Adipocyte (in vitro differentiated cells): ENCODE measurements around the gene METTL1.
A peak's percentile ranks its signal among the peaks of the same experiment; 100 is the strongest.

ENCODE experiments used
- DNase-seq: peaks from one replicate; pipeline ENCODE4 v3.0.0-alpha.2; 2015; ENCODE audit warnings: low read depth
- H3K27me3 ChIP-seq: replicated peaks from 2 replicates; pipeline ENCODE4 v1.7.0; 2013; ENCODE audit warnings: mild to moderate bottlenecking, low read length, moderate library complexity; ENCODE audit not compliant: control insufficient read depth, insufficient read depth
- H3K36me3 ChIP-seq: 2 replicates; pipeline ENCODE4 v1.7.0; 2013; ENCODE audit warnings: low read length, mild to moderate bottlenecking, moderate library complexity; ENCODE audit not compliant: control insufficient read depth, insufficient read depth, severe bottlenecking
- H3K4me1 ChIP-seq: 2 replicates; pipeline ENCODE4 v1.7.0; 2013; ENCODE audit warnings: mild to moderate bottlenecking, low read length, moderate library complexity; ENCODE audit not compliant: control insufficient read depth, insufficient read depth
- H3K4me3 ChIP-seq: 2 replicates; pipeline ENCODE4 v1.7.0; 2013; ENCODE audit warnings: mild to moderate bottlenecking, low read length, moderate library complexity
- H3K9ac ChIP-seq: 2 replicates; pipeline ENCODE4 v1.7.0; 2013; ENCODE audit warnings: mild to moderate bottlenecking, low read length, moderate library complexity
- H3K9me3 ChIP-seq: 2 replicates; pipeline ENCODE4 v1.7.0; 2013; ENCODE audit warnings: mild to moderate bottlenecking, low read length, moderate library complexity; ENCODE audit not compliant: control insufficient read depth

The METTL1 gene

DNA sequence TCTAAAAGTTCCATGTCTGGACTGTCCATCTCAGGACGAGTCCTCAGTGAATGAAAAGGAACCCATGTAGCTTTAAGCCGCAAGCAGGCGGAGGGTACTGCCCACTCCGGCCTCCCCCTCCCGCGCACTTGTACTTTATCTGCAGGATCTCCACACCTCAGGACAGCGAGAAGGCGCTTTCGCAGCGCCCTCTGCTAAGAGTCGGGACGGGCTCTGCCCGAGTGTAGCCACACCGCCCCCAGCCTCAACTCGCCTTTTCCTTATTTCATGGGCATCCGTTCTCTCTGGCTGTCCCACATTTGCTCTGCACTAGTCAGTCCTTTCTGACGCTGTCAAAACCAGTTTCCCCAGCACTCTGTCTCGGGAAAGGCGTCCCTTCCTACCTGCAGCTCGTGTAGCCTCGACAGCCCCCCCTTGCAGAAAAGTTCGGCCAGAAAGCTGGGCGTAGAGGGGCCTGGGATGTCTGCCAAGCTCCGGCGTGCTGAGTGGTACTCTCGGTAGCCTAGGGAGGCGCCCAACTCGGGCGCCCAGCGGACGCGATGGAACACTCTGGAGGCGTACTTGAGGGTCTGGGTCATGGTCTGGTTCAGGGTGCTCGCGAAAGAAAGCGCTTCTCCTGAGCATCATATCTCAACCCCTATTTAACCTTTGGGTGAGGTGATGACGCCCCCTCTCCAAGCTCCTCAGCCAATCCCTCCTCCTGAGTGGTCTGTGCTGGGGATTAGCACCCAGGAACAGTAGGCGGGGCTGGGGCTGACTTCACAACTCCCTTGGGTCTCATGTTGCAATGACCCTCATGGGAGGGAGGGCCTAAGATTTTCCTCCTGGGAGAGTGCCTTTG lies 5.2 kb downstream of the METTL1 start, which contains the start of gene CYP27B1:
CYP27B1 (minus strand) TSS at position 615 of the 841 bp plus-strand sequence; CDS start at position 578, 37 bp downstream.
- Histone ChIP-seq H3K4me1 (peaks cover 39% of the 10 kb centered on the region), H3K9me3 (no peaks in the 10 kb centered on the region), H3K27me3 (peaks cover 42% of the 10 kb centered on the region), H3K9ac (no peak within 1 kb of the TSS), H3K36me3 (peaks cover 27% of the 10 kb centered on the region), H3K4me3 (peak within 1 kb of the TSS; percentile 38)
- peak; percentile 39 for DNase-seq

DNA sequence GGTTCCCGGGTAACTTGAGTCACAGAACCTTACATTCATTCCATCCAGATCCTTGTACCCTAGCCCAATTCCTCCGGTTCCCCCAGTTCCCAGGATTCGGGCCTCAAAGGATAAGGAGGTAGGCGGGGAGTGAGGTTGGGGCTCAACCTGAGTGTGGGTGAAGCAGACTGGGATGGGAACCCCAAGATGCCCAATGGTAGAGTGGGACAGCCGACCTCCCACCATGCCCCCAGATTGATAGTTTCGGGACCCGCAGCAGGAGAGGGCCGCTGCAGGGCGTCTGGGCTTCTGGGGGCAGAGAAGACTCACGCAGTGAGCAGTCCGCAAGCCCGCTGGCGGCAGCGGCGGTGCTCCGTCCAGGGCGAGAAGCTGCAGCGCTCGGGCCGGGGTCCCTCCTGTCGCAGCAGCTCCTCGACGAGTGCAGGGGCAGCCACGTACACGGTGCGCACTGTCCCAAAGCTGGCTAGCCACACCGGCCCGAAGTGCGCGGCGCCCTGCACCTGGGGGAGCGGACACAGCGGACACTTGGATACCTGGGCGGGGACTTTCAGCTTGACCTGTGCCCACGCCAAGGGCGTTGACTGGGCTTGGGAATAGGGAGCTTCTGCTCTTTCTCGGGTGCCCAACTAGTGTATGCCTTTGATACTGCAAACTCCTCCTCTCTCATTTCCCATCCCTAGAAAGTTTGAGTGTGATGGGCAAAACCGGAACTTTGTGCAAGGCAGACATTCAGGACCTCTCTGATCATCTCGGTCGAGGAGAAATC lies 6.0 kb downstream of the METTL1 start:
- Histone ChIP-seq H3K27me3 (peaks cover 43% of the 10 kb centered on the region), H3K9me3 (no peaks in the 10 kb centered on the region), H3K4me1 (peaks cover 32% of the 10 kb centered on the region), H3K36me3 (peaks cover 26% of the 10 kb centered on the region), H3K4me3 (peak overlapping the region; percentile 38), H3K9ac (no peak overlapping the region)
- no peak for DNase-seq

DNA sequence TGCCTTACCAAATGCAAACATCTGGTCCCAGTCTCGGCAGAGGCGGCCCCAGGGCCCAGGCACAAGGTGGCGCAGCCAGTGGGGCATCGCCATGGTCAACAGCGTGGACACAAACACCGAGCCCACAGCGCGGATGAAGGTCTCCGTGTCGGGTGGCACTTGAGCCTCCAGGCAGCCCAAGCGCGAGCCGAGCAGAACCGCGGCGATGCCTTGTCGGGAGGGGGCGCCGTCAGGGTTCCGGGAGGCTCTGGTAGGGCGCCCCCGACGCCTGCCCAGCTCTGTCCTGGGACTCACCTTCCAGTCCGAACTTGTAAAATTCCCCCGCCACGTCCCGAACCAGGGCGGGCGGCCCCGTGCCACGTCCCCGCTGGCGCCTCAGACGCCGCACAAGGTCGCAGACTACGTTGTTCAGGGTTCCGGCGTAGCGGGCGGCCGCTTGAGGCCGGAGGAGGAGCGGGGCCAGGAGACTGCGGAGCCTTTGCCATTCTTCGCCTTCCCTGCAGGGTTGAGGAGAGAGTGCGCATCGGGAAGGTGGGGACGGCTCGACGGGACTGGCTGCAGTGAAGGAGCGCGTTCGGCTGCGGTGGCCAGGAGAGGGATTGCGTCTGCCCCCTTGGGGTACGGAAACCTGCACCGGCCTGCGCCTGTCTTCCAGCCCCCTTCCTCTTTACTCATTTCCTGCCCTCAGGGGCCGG lies 6.8 kb downstream of the METTL1 start:
- peak; percentile 55 for DNase-seq
- Histone ChIP-seq H3K27me3 (peaks cover 44% of the 10 kb centered on the region), H3K36me3 (peaks cover 21% of the 10 kb centered on the region)

DNA sequence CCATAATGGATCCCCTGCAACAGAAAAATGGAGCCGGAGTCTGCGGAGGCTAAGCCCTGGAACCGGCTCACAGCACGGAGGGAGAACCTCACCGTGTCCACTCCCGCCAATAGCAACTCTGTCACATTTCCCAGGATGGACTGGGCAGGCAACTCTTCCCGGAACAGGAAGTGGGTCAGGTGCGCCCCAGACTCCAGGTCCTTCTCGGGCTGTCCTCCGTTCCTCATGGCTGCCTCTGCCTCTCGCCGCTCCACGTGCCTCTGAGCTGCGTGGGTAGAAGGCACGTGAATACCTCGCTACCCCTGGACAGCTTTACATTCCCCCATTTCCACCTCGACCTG lies 7.3 kb downstream of the METTL1 start:
- peaks cover 44% of the 10 kb centered on the region for H3K27me3 ChIP-seq
- H3K4me3 ChIP-seq: peak overlapping the region; percentile 61
- no peak for DNase-seq
- peaks cover 16% of the 10 kb centered on the region for H3K36me3 ChIP-seq
- H3K9ac ChIP-seq: no peak overlapping the region
- H3K9me3 ChIP-seq: no peaks in the 10 kb centered on the region
- H3K4me1 ChIP-seq: peaks cover 29% of the 10 kb centered on the region

More for the DNA sequence above, 6.8 kb downstream of the METTL1 start:
- Histone ChIP-seq H3K9me3 (no peaks in the 10 kb centered on the region), H3K9ac (no peak overlapping the region), H3K4me3 (peak overlapping the region; percentile 61), H3K4me1 (peaks cover 29% of the 10 kb centered on the region)

- Histone ChIP-seq H3K4me1 (peaks cover 29% of the 10 kb centered on the region), H3K9me3 (no peaks in the 10 kb centered on the region), H3K4me3 (no peak overlapping the region), H3K9ac (no peak overlapping the region), H3K36me3 (peaks cover 10% of the 10 kb centered on the region), H3K27me3 (peaks cover 44% of the 10 kb centered on the region)
- no peak for DNase-seq
These were observed 7.8 kb downstream of the METTL1 start for GRCh38 chr12:57763881-57764661.

GRCh38 chr12:57762463-57762862 lies 9.4 kb downstream of the METTL1 start:
- no peaks in the 10 kb centered on the region for H3K36me3 ChIP-seq
- H3K27me3 ChIP-seq: peaks cover 43% of the 10 kb centered on the region
- no peak for DNase-seq
- H3K9me3 ChIP-seq: no peaks in the 10 kb centered on the region
- no peak overlapping the region for H3K4me3 ChIP-seq
- no peak overlapping the region for H3K9ac ChIP-seq
- H3K4me1 ChIP-seq: peaks cover 28% of the 10 kb centered on the region

- peaks cover 19% of the 10 kb centered on the region for H3K4me1 ChIP-seq
- H3K4me3 ChIP-seq: no peak overlapping the region
- DNase-seq: no peak
- H3K36me3 ChIP-seq: no peaks in the 10 kb centered on the region
- no peaks in the 10 kb centered on the region for H3K9me3 ChIP-seq
- H3K27me3 ChIP-seq: peaks cover 38% of the 10 kb centered on the region
- H3K9ac ChIP-seq: no peak overlapping the region
These were observed 10.4 kb downstream of the METTL1 start for GRCh38 chr12:57761391-57761998.

DNA sequence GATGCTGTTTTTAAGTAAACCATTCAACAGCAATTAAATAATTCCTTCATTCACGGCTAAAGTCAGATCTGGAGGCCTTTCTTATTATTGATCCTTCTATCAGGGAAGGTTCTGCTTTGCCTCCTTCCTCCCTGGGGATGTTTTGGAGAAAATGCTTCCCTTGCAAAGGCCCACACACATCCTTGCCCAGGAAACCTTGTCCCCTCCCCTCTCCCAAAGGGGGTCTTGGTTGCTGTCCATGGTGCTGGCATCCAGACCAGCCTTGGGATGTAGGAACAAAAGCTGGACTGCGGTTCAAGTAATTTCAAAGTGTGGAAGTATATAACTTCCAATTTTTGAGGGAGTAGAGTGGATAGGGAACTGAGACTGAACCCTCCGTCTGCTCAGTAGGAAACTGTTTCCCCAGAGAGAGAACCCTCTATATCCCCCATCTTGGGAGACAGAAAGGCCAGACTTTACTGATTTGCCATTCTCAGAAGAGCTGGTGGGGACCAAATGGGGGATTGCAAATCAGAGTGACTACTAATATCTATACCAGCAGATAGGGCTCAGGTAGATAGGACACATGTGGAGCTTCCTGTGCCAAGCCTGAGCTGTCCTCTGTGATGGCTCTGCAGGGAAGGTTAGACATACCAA lies 11.4 kb downstream of the METTL1 start:
- no peak for DNase-seq

GRCh38 chr12:57759360-57759980 lies 12.4 kb downstream of the METTL1 start:
- DNase-seq: peak; percentile 34
- Histone ChIP-seq H3K9me3 (no peaks in the 10 kb centered on the region), H3K4me3 (no peak overlapping the region), H3K27me3 (peaks cover 22% of the 10 kb centered on the region), H3K4me1 (peaks cover 4% of the 10 kb centered on the region), H3K36me3 (no peaks in the 10 kb centered on the region), H3K9ac (no peak overlapping the region)

More for the DNA sequence above, 11.4 kb downstream of the METTL1 start:
- Histone ChIP-seq H3K9ac (no peak overlapping the region), H3K4me1 (peaks cover 13% of the 10 kb centered on the region), H3K9me3 (no peaks in the 10 kb centered on the region), H3K4me3 (no peak overlapping the region), H3K27me3 (peaks cover 30% of the 10 kb centered on the region), H3K36me3 (no peaks in the 10 kb centered on the region)
